Left ventricle myocardium inferior (tissue), 1 donor: ENCODE data around the gene AGK. TPM values are rescaled to one million over a fixed set of nuclear protein-coding genes. Genes with fewer than 3 reads are reported as not detected.

Experiments
- DNase-seq: peaks from one replicate; pipeline ENCODE4 v3.0.0-alpha.2; 2020
- H3K27ac ChIP-seq: fragments of 200-600 bp; replicated peaks from 2 replicates; pipeline ENCODE4 v1.8.0; 2021
- H3K27me3 ChIP-seq: fragments of 200-600 bp; 2 replicates; pipeline ENCODE4 v1.8.0; 2021; ENCODE audit warnings: low read depth
- H3K36me3 ChIP-seq: fragments of 200-600 bp; 2 replicates; pipeline ENCODE4 v1.8.0; 2021
- H3K4me1 ChIP-seq: fragments of 200-600 bp; 2 replicates; pipeline ENCODE4 v1.8.0; 2021
- H3K4me3 ChIP-seq: fragments of 200-600 bp; 2 replicates; pipeline ENCODE4 v1.8.0; 2021; ENCODE audit warnings: mild to moderate bottlenecking, moderate library complexity
- H3K9me3 ChIP-seq: fragments of 200-600 bp; replicated peaks from 2 replicates; pipeline ENCODE4 v1.8.0; 2021
- CTCF ChIP-seq: fragments of 200-600 bp; IDR thresholded peaks from 2 replicates; pipeline ENCODE4 v1.8.0; 2021; ENCODE audit warnings: antibody characterized with exemption, mild to moderate bottlenecking, borderline replicate concordance
- intact Hi-C: fragments of 100-400 bp; cut with micrococcal nuclease; formaldehyde crosslinking; loops from one replicate; pipeline ENCODE4 v1.11.0; 2022
- long read RNA-seq: library from polyadenylated mRNA; unstranded; transcript quantifications from one replicate; pipeline ENCODE4 v2.0.0, GENCODE V29; 2021
- total RNA-seq: library from RNA; stranded (reverse); fragmentation: NEBNext Ultra II Directional; extraction: Animal tissue kit (Norgen Biotek cat#: 25700); gene quantifications from one replicate; pipeline ENCODE4 v1.2.1, GENCODE V29; 2021
- donor health status: DM: no; HTN: yes; CAD: no; lungs with severe emphysema.

AGK gene
- 37.8 TPM for total RNA-seq
- long read RNA-seq, transcript AGK-201 (16 exons, 3,849 nt) = major isoform, 9 of 42 reads
- long read RNA-seq, partial matches to known transcripts = 28 of 42 reads
- long read RNA-seq, other reads (novel, unspliced or antisense) = 4 of 42 reads

GRCh38 chr7:141551094-141551781 lies at the start of gene AGK:
TSS of gene AGK (plus strand) at chr7:141551410. CDS start at chr7:141555467, 4,057 bp downstream.
- Histone ChIP-seq H3K27me3 (no peaks in the 10 kb centered on the region), H3K27ac (peak within 1 kb of the TSS; percentile 86), H3K4me3 (peak within 1 kb of the TSS; percentile 99), H3K4me1 (peaks cover 31% of the 10 kb centered on the region), H3K9me3 (no peaks in the 10 kb centered on the region), H3K36me3 (peaks cover 8% of the 10 kb centered on the region)
- intact Hi-C loops = no loop called here
- DNase-seq = peak; percentile 72
- TF ChIP-seq CTCF = no peak

- H3K4me1 ChIP-seq = no peaks in the 10 kb centered on the region
- TF ChIP-seq CTCF = no peak
- no peaks in the 10 kb centered on the region for H3K27me3 ChIP-seq
- no peak overlapping the region for H3K4me3 ChIP-seq
- H3K36me3 ChIP-seq = no peaks in the 10 kb centered on the region
- DNase-seq = no peak
- intact Hi-C loops = no loop called here
- no peak overlapping the region for H3K27ac ChIP-seq
- H3K9me3 ChIP-seq = no peaks in the 10 kb centered on the region
These were observed 49.8 kb upstream of the AGK start for GRCh38 chr7:141501451-141501850.

- no peak for DNase-seq
- Histone ChIP-seq H3K27ac (no peak overlapping the region), H3K36me3 (no peaks in the 10 kb centered on the region), H3K4me1 (peaks cover 12% of the 10 kb centered on the region), H3K9me3 (peaks cover 4% of the 10 kb centered on the region), H3K4me3 (peak overlapping the region; percentile 58), H3K27me3 (peaks cover 54% of the 10 kb centered on the region)
- intact Hi-C loops = no loop called here
- TF ChIP-seq CTCF = no peak
These were observed 39.9 kb upstream of the AGK start for GRCh38 chr7:141511316-141511675.

GRCh38 chr7:141511676-141512396 lies 39.4 kb upstream of the AGK start:
- H3K36me3 ChIP-seq = no peaks in the 10 kb centered on the region
- H3K4me1 ChIP-seq = peaks cover 12% of the 10 kb centered on the region
- no peak for TF ChIP-seq CTCF
- peaks cover 54% of the 10 kb centered on the region for H3K27me3 ChIP-seq
- H3K9me3 ChIP-seq = peaks cover 4% of the 10 kb centered on the region
- H3K4me3 ChIP-seq = peak overlapping the region; percentile 58
- no peak for DNase-seq
- intact Hi-C loops = no loop called here
- H3K27ac ChIP-seq = no peak overlapping the region

GRCh38 chr7:141512597-141512996 lies 38.6 kb upstream of the AGK start:
- peaks cover 12% of the 10 kb centered on the region for H3K4me1 ChIP-seq
- no peak for TF ChIP-seq CTCF
- peaks cover 4% of the 10 kb centered on the region for H3K9me3 ChIP-seq
- no peak for DNase-seq
- intact Hi-C loops = no loop called here
- H3K4me3 ChIP-seq = peak overlapping the region; percentile 58
- H3K27ac ChIP-seq = no peak overlapping the region
- no peaks in the 10 kb centered on the region for H3K36me3 ChIP-seq
- peaks cover 54% of the 10 kb centered on the region for H3K27me3 ChIP-seq
